HepG2 (cell line): Measurements from ENCODE around the gene PKLR. TPM values are rescaled to one million over a fixed set of nuclear protein-coding genes. Genes with fewer than 3 reads are reported as not detected.

ENCODE experiments used
- AHDC1 ChIP-seq: sonication (generic); formaldehyde crosslinking; IDR thresholded peaks from 2 replicates; pipeline ENCODE4 v1.5.1; 2020; ENCODE audit warnings: mild to moderate bottlenecking, missing genetic modification reagents, borderline replicate concordance
- ATF7-NPFF ChIP-seq: sonication (generic); formaldehyde crosslinking; IDR thresholded peaks from 2 replicates; pipeline ENCODE4 v1.8.1; 2023; ENCODE audit warnings: mild to moderate bottlenecking, low read depth, missing genetic modification reagents, moderate library complexity
- CC2D1A ChIP-seq: sonication (generic); formaldehyde crosslinking; IDR thresholded peaks from 2 replicates; pipeline ENCODE4 v1.8.1; 2023; ENCODE audit warnings: mild to moderate bottlenecking, missing genetic modification reagents
- CEBPG ChIP-seq: IDR thresholded peaks from 2 replicates; pipeline ENCODE4 v1.6.1; 2016
- CSRNP1 ChIP-seq: sonication (generic); formaldehyde crosslinking; IDR thresholded peaks from 2 replicates; pipeline ENCODE4 v1.8.1; 2023; ENCODE audit warnings: mild to moderate bottlenecking, missing genetic modification reagents
- GTF2F1 ChIP-seq: fragments of 150-350 bp; IDR thresholded peaks from 2 replicates; pipeline ENCODE4 v1.6.1; 2014; ENCODE audit warnings: low read length
- PHF8 ChIP-seq: sonication (generic); formaldehyde crosslinking; IDR thresholded peaks from 2 replicates; pipeline ENCODE4 v1.5.0; 2020; ENCODE audit warnings: missing genetic modification reagents
- PRDM4 ChIP-seq: sonication (generic); formaldehyde crosslinking; IDR thresholded peaks from 2 replicates; pipeline ENCODE4 v1.9.0; 2021; ENCODE audit warnings: missing genetic modification reagents, borderline replicate concordance
- SAFB2 ChIP-seq: sonication (generic); formaldehyde crosslinking; IDR thresholded peaks from 2 replicates; pipeline ENCODE4 v1.5.1; 2020; ENCODE audit warnings: missing genetic modification reagents, low read depth, mild to moderate bottlenecking, borderline replicate concordance
- SMYD3 ChIP-seq: sonication (generic); formaldehyde crosslinking; IDR thresholded peaks from 2 replicates; pipeline ENCODE4 v1.8.1; 2023; ENCODE audit warnings: mild to moderate bottlenecking, missing genetic modification reagents
- TEF ChIP-seq: sonication (generic); formaldehyde crosslinking; IDR thresholded peaks from 2 replicates; pipeline ENCODE4 v1.5.0; 2020; ENCODE audit warnings: missing genetic modification reagents
- TFE3 ChIP-seq: IDR thresholded peaks from 2 replicates; pipeline ENCODE4 v1.6.1; 2016
- ZBTB3 ChIP-seq: sonication (generic); formaldehyde crosslinking; IDR thresholded peaks from 2 replicates; pipeline ENCODE4 v1.4.0; 2020; ENCODE audit warnings: low read depth, mild to moderate bottlenecking, moderate library complexity, missing genetic modification reagents, borderline replicate concordance
- ZNF230 ChIP-seq: sonication (generic); formaldehyde crosslinking; IDR thresholded peaks from 2 replicates; pipeline ENCODE4 v1.4.0; 2020; ENCODE audit warnings: mild to moderate bottlenecking, missing genetic modification reagents
- ZNF484 ChIP-seq: sonication (generic); formaldehyde crosslinking; IDR thresholded peaks from 2 replicates; pipeline ENCODE4 v1.5.1; 2020; ENCODE audit warnings: mild to moderate bottlenecking, low read depth, missing genetic modification reagents, borderline replicate concordance
- ZNF629 ChIP-seq: sonication (generic); formaldehyde crosslinking; conservative IDR thresholded peaks from 2 replicates; pipeline ENCODE4 v1.5.0; 2020; ENCODE audit warnings: missing genetic modification reagents
- polyA plus RNA-seq, 8 experiments: library from polyadenylated mRNA; depleted of rRNA in 3 of 8; stranded (reverse) in 7 of 8; unstranded in 1 of 8; fragments of >200 nt; fragmentation: Illumina TruSeq in 4 of 8; extraction: Trizol in 4 of 8; gene quantifications; 2 replicates each; pipeline versions ENCODE4 v1.2.1 to v1.2.3, GENCODE V29; 2011 to 2016; ENCODE audit warnings: low read depth in 4 of 8, missing spikeins in 1 of 8, mixed read lengths in 1 of 8; ENCODE audit not compliant: insufficient read depth in 1 of 8
- total RNA-seq, 5 experiments: library from RNA; depleted of rRNA; stranded (reverse); fragments of >200 nt; fragmentation: Illumina TruSeq; extraction: Trizol; gene quantifications; 2 replicates each; pipeline ENCODE4 v1.2.3, GENCODE V29; 2016; ENCODE audit warnings: low read depth in 1 of 5

PKLR gene
- total and polyA plus RNA-seq, 2 of the 13 experiments (the other 11 are each of a cell fraction or from before 2014, with no cell fraction given): 10.3 to 29.3 TPM

GRCh38 chr1:155277070-155277901 is 24.0 kb downstream of the PKLR start, which contains the start of gene HCN3 (continued):
- TF ChIP-seq ZNF484 (CRISPR knock-in tag) (no peak), PRDM4 (CRISPR knock-in tag) (no peak), CEBPG (CRISPR knock-in tag) (no peak; the same call in 1 of the 2 replicates), ZNF629 (CRISPR knock-in tag) (no peak), ZBTB3 (no peak), CC2D1A (CRISPR knock-in tag) (no peak), TFE3 (CRISPR knock-in tag) (0 out of 2 replicates have a peak, but pooled peaks have one; percentile 23), PHF8 (CRISPR knock-in tag) (peak; percentile 71), ATF7-NPFF (peak; percentile 74; the same call in 1 of the 2 replicates), AHDC1 (CRISPR knock-in tag) (no peak), SAFB2 (0 out of 2 replicates have a peak, but pooled peaks have one; percentile 66), ZNF230 (CRISPR knock-in tag) (no peak; the same call in 1 of the 2 replicates), SMYD3 (CRISPR knock-in tag) (no peak), CSRNP1 (CRISPR knock-in tag) (no peak), TEF (CRISPR knock-in tag) (no peak), GTF2F1 (no peak)
